Measurements from ENCODE around the gene NDUFAF8. TPM values are rescaled to one million over a fixed set of nuclear protein-coding genes. Genes with fewer than 3 reads are reported as not detected.

NDUFAF8 gene
- total RNA-seq, 1 experiment from 2014 or later: 58.6 TPM

- Histone ChIP-seq H3K9me3 (ENCODE audit: low read depth, low read length, poor library complexity, severe bottlenecking) (no peaks in the 10 kb centered on the region), H3K4me1 (ENCODE audit: insufficient read depth, low read length, poor library complexity, severe bottlenecking) (no peaks in the 10 kb centered on the region), H3K36me3 (ENCODE audit: insufficient read depth, low read length, poor library complexity, severe bottlenecking) (no peaks in the 10 kb centered on the region), H3K27me3 (replicated peaks; ENCODE audit: insufficient read depth, low read depth, low read length, poor library complexity) (no peaks in the 10 kb centered on the region), H3K27ac (ENCODE audit: low read depth, low read length, poor library complexity, severe bottlenecking) (no peak overlapping the region), H3K4me3 (ENCODE audit: low read depth, low read length, poor library complexity, severe bottlenecking) (no peak overlapping the region)
- CTCF ChIA-PET: no interaction called here
- no TSS peak for BruUV-seq (replicated peaks)
- DNase-seq (ENCODE audit: low spot score): no peak
- TF ChIP-seq EZH2 (IDR thresholded peaks at IDR 0.05; ENCODE audit: borderline replicate concordance, low read depth, low read length, poor library complexity, severe bottlenecking) (no peak), CTCF (conservative IDR thresholded peaks at IDR 0.05; ENCODE audit: low read depth, low read length) (no peak)
- intact Hi-C loops (cut with micrococcal nuclease; ENCODE audit: unreplicated experiment): no loop called here
- POLR2A ChIA-PET (ENCODE audit: low non-redundant PET): no interaction called here
Measured at GRCh38 chr17:81194941-81195901, 43.9 kb upstream of the NDUFAF8 start.

- H3K36me3 ChIP-seq (ENCODE audit: insufficient read depth, low read length, poor library complexity, severe bottlenecking): no peaks in the 10 kb centered on the region
- ChIA-PET POLR2A (ENCODE audit: low non-redundant PET) (interaction anchor here (0.6 kb wide), 1 partner anchor 48 kb away, joined by 3 read pairs; no protein-coding TSS in a partner anchor), CTCF (no interaction called here)
- TF ChIP-seq EZH2 (IDR thresholded peaks at IDR 0.05; ENCODE audit: borderline replicate concordance, low read depth, low read length, poor library complexity, severe bottlenecking) (no peak), CTCF (conservative IDR thresholded peaks at IDR 0.05; ENCODE audit: low read depth, low read length) (no peak)
- H3K27ac ChIP-seq (ENCODE audit: low read depth, low read length, poor library complexity, severe bottlenecking): no peak overlapping the region
- H3K4me1 ChIP-seq (ENCODE audit: insufficient read depth, low read length, poor library complexity, severe bottlenecking): peaks cover 1% of the 10 kb centered on the region
- no peak overlapping the region for H3K4me3 ChIP-seq (ENCODE audit: low read depth, low read length, poor library complexity, severe bottlenecking)
- no peak for DNase-seq (ENCODE audit: low spot score)
- H3K27me3 ChIP-seq (replicated peaks; ENCODE audit: insufficient read depth, low read depth, low read length, poor library complexity): no peaks in the 10 kb centered on the region
- intact Hi-C loops (cut with micrococcal nuclease; ENCODE audit: unreplicated experiment): no loop called here
- H3K9me3 ChIP-seq (ENCODE audit: low read depth, low read length, poor library complexity, severe bottlenecking): no peaks in the 10 kb centered on the region
- no TSS peak for BruUV-seq (replicated peaks)
Measured at GRCh38 chr17:81195941-81196495, 43.1 kb upstream of the NDUFAF8 start.

DNA sequence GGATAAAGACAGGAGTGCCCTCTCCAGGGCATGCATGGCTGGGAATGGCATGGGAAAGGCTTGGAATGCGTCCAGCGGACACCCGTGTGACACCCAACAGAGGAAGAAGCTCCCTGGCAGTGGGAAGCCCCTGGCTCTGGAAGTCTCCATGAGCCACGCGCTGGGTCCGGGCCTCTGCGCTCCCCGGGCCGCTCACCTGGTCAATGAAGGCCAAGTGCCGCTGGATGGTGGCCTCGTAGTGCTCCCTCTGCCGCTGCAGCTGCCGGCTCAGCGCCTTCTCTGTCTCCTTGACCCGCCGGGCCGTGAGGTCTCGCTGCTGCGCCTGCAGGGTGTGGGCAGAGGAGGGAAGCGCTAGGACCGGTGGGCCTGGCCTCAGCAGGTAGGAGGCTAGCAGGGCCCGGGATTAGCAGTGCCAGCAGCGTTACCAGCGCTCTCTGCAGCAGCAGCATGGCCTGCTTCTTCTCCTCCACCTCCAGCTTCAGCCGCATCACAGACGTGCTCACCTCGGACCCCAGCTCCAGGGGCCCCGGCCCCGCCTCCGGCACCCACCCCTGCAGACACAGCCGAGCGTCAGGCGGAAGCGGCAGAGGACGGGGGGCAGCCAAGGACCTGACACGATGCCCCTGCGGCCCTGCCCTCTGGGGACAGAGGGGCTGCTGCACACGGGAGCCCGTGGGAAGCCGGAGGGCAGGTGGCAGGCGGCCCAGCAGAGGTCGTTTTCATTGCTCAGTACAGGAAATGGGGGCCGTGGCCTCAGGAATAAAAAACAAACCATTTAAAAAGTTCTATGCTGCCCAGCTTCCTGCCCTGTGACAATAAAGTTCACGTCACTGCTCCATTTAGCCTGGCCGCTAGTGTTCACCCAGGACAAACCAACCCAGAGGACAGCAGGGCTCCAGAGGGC lies 42.4 kb upstream of the NDUFAF8 start:
- no peak overlapping the region for H3K4me3 ChIP-seq (ENCODE audit: low read depth, low read length, poor library complexity, severe bottlenecking)
- intact Hi-C loops (cut with micrococcal nuclease; ENCODE audit: unreplicated experiment): no loop called here
- ChIA-PET POLR2A (ENCODE audit: low non-redundant PET) (interaction anchor here (0.6 kb wide), 1 partner anchor 49 kb away, joined by 3 read pairs; no protein-coding TSS in a partner anchor), CTCF (no interaction called here)
- H3K9me3 ChIP-seq (ENCODE audit: low read depth, low read length, poor library complexity, severe bottlenecking): no peaks in the 10 kb centered on the region
- H3K27ac ChIP-seq (ENCODE audit: low read depth, low read length, poor library complexity, severe bottlenecking): no peak overlapping the region
- no peaks in the 10 kb centered on the region for H3K36me3 ChIP-seq (ENCODE audit: insufficient read depth, low read length, poor library complexity, severe bottlenecking)
- peaks cover 5% of the 10 kb centered on the region for H3K4me1 ChIP-seq (ENCODE audit: insufficient read depth, low read length, poor library complexity, severe bottlenecking)
- no peak for DNase-seq (ENCODE audit: low spot score)
- H3K27me3 ChIP-seq (replicated peaks; ENCODE audit: insufficient read depth, low read depth, low read length, poor library complexity): no peaks in the 10 kb centered on the region
- TF ChIP-seq EZH2 (IDR thresholded peaks at IDR 0.05; ENCODE audit: borderline replicate concordance, low read depth, low read length, poor library complexity, severe bottlenecking) (no peak), CTCF (conservative IDR thresholded peaks at IDR 0.05; ENCODE audit: low read depth, low read length) (no peak)
- no TSS peak for BruUV-seq (replicated peaks)
